AG09309 (cell line): ENCODE data around the gene TXN2.
"Not testable (repeated sequence)": the region's sequence is repeated elsewhere in the genome, so short reads cannot be mapped to it uniquely, and the experiment has no call there.

Experiments used
- DNase-seq: peaks from one replicate; pipeline ENCODE4 v3.0.0-alpha.2; 2010; ENCODE audit warnings: low read depth
- H3K4me3 ChIP-seq: 2 replicates; pipeline ENCODE4 v1.5.1; 2011; ENCODE audit warnings: mild to moderate bottlenecking, low read depth, low read length, moderate library complexity; ENCODE audit not compliant: control insufficient read depth
- TF ChIP-seq, protein P1 (sequence below): IDR thresholded peaks from 2 replicates; pipeline ENCODE4 v1.5.1; 2011; ENCODE audit warnings: mild to moderate bottlenecking, low read depth, low read length, inconsistent platforms; ENCODE audit not compliant: insufficient read depth, control insufficient read depth; ENCODE audit errors: missing control alignments

The TXN2 gene

GRCh38 chr22:36455571-36456463, 25.6 kb downstream of the TXN2 start:
- no peak overlapping the region for H3K4me3 ChIP-seq
- TF ChIP-seq, protein P1, sequence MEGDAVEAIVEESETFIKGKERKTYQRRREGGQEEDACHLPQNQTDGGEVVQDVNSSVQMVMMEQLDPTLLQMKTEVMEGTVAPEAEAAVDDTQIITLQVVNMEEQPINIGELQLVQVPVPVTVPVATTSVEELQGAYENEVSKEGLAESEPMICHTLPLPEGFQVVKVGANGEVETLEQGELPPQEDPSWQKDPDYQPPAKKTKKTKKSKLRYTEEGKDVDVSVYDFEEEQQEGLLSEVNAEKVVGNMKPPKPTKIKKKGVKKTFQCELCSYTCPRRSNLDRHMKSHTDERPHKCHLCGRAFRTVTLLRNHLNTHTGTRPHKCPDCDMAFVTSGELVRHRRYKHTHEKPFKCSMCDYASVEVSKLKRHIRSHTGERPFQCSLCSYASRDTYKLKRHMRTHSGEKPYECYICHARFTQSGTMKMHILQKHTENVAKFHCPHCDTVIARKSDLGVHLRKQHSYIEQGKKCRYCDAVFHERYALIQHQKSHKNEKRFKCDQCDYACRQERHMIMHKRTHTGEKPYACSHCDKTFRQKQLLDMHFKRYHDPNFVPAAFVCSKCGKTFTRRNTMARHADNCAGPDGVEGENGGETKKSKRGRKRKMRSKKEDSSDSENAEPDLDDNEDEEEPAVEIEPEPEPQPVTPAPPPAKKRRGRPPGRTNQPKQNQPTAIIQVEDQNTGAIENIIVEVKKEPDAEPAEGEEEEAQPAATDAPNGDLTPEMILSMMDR = no peak
- DNase-seq = no peak

DNA sequence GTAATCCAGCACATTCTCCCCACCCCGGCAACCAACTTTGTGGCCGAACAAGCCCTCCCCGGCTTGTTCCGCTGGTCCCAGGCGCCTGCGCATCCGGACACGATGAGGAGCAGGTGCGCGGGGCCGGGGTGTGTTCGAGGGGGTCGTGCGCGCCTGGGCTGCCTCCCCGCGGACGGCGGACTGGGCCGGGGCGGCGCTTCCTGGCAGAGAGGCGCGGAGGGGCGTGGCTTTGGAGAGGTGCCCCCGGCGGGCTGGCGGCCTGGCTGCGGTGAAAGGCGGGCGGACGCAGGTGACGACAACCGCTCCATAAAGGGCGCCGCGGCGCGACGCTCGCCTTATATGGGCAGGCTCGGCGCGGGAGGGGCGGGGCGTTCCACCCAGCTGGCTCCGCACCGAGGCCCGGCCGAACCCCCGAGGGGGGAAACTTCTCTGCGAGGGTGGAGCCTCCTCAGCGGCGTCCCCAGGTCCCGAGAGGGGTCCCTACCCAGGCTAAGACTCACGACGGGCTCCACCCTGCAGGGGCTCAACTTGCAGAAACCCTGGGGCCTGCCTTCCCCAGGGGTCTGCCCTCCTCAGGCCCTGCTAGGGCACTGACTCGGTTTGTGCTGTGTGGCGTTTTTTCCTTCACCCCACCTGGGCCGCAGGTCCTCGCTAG, 26.4 kb downstream of the TXN2 start:
- H3K4me3 ChIP-seq = peak overlapping the region; percentile 44
- no peak for DNase-seq
- TF ChIP-seq, protein P1 = no peak

GRCh38 chr22:36453855-36454378, 27.5 kb downstream of the TXN2 start:
- no peak overlapping the region for H3K4me3 ChIP-seq
- TF ChIP-seq, protein P1 = no peak
- no peak for DNase-seq

DNA sequence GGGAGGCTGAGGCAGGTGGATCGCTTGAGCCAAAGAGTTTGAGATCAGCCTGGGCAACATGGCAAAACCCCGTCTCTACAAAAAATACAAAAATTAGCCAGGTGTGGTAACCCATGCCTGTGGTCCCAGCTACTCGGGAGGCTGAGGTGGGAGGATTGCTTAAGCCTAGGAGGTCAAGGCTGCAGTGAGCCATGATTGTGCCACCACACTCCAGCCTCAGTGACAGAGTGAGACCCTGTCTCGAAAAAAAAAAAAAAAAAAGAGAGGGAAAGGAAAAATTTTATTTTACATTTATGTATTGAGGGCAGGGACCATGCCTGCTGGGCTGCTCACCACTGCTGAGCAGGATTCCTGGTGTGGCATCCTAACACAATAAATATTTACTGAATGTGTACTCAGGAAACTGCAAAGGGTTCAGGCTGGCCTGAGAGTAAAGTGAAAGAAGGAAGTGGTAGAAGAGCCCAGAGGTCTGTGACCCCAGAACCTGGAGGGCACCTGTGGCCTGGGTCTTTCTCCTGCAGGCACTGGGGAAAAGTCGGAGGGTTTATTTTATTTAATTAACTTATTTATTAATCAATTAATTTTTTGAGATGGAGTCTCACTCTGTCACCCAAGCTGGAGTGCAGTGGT, 28.3 kb downstream of the TXN2 start:
- H3K4me3 ChIP-seq, DNase-seq: not testable (repeated sequence)

- DNase-seq = no peak
- H3K4me3 ChIP-seq = no peak overlapping the region
- TF ChIP-seq, protein P1 = no peak
Observed at GRCh38 chr22:36452250-36452977, 29.0 kb downstream of the TXN2 start.

DNA sequence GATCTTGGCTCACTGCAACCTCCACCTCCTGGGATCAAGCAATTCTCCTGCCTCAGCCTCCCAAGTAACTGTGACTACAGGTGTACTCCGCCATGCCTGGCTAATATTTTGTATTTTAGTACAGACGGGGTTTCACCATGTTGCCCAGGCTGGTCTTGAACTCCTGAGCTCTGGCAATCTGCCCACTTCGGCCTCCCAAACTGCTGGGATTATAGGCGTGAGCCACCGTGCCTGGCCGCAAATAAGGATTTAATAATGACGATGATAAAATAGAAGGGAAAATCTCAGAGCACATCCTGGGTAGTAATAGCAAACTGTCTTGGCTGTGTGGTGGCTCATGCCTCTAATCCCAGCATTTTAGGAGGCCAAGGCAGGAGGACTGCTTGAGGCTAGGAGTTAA, 30.5 kb downstream of the TXN2 start:
- not testable (repeated sequence) for H3K4me3 ChIP-seq, DNase-seq

- no peak overlapping the region for H3K4me3 ChIP-seq
- TF ChIP-seq, protein P1 = no peak
- no peak for DNase-seq
Observed at GRCh38 chr22:36449596-36450175, 31.8 kb downstream of the TXN2 start.
